PC-9 (cell line): Measurements from ENCODE around the gene RIMBP2.

Source experiments
- CTCF ChIP-seq: fragments of 200-600 bp; sonication (generic); conservative IDR thresholded peaks from 2 replicates; pipeline ENCODE4 v1.6.1; 2017; ENCODE audit warnings: mixed run types, antibody characterized with exemption, mild to moderate bottlenecking, moderate library complexity
- EZH2 ChIP-seq: fragments of 200-600 bp; sonication (generic); IDR thresholded peaks from 2 replicates; pipeline ENCODE4 v1.8.0; 2017; ENCODE audit warnings: antibody characterized with exemption, low read depth

GRCh38 chr12:130572553-130572952, 143.5 kb downstream of the RIMBP2 start:
- no peak for TF ChIP-seq CTCF
- no peak for TF ChIP-seq EZH2
